SHP77 (cell line): ENCODE results near the gene ABCC11.
A peak's percentile ranks its signal among the peaks of the same experiment; 100 is the strongest.

Experiments
- DNase-seq, 2 experiments: peaks; one replicate each; lab custom pipeline; 2025; lab: John Stamatoyannopoulos, UW

The ABCC11 gene

DNA sequence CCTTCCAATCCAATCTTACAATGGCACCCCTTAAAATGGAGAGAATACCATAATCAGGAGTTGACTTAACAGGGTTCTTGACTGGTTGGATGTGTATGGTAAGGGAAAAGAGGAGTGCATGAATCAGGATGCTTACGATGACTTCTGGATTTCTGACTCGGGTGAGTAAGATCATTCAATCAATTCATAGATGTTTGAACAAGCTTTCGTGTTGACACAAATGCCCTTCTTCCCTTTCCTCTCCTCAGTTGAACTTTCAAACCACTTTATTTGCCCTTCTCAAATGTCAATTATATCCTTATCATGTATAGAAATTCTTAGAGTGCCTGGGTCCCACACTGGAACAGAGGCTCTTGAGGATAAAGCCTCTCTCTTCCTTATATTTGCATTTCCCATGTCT, 117.4 kb downstream of the ABCC11 start:
- DNase-seq = no peak

DNA sequence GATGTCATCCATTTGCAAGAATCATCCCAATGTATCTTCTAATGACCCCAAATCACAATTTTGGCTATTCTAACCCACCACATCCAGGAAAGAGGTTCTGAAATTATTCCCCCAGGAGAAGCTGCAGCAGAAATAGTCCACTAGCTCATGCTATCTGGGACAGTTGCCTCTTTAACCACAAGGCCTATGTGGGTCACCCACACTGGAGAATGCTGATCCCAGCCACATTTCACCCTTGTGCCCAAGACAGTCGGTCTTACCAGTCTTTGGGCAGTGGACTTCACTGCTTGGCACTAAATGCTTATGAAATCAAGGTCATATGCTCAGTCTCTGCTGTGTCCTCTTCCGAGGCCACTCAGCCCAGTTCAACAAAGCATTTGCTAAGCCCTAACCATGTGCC, 118.6 kb downstream of the ABCC11 start:
- DNase-seq = no peak

DNA sequence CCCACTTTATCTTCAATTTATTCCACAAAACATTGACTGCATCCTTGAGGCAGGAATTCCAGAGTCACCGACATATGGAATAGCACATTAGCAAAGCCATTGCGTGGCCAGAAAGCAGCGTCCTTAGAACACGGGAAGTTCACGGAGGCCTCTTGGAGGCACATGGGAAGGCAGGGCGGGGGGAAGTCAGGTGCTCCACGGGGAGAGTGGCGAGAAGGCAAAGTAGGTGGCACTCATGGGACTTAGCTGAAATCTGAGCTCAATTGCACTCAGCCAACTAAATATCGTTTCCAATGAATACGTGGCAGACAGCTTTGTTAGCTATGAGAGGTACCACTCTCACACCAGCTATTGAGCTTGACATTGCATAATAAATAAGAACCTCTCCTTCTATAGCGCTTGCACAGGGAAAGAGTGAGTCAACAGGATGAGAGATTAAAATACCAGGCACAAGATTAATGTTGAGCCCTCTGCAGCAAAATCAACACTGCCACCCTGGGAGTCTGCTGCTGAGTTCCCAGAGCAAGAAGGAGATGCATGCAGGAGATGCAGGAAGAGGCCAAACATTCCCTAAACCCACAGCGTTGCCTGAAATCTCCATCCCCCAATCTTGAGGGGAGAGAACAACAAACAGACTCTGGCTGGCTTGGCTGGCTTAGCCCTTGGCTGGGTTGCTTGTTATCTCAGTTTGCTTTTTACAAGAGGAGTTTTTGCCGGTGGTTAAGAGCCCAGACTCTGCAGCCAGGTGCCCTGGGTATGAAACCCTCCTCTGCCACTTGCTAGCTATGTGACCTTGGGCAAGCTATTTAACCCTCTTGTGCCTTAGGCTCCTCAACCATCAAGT, 120.3 kb downstream of the ABCC11 start:
- no peak for DNase-seq

DNA sequence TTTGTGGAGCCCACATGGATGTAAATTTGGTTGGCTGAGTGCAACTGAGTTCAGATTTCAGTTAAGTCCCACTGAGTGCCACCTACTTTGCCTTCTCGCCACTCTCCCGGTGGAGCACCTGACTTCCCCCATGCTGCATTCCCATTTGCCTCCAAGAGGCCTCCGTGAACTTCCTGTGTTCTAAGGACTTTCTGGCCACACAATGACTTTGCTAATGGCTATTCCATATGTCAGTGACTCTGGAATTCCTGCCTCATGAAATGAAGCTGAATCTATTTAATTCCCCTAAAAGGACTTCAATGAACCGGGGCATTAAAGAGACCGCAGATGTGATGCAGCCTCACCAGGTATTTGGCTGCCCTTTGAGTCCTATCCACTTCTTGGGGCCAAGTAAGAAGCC, 121.5 kb downstream of the ABCC11 start:
- DNase-seq = no peak

DNA sequence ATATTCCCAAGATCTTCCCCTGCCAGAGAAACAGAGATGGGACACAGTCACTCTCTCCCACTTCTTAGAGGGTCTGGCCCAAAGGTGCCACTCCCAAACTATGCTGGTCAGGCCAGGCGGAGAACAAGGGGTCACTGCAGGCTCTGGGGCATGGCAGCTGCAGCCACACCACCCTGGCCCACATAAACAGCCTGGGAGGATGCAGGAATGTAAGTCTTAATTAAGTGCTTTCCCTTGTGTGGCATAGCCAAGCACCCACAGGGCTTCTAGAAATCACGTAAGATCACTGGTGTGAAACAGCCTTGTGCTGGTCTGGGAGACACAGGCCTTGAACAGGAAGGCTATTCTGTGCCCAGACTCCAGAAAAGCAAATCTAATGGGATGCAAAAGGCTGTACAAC, 123.1 kb downstream of the ABCC11 start:
- no peak for DNase-seq

DNA sequence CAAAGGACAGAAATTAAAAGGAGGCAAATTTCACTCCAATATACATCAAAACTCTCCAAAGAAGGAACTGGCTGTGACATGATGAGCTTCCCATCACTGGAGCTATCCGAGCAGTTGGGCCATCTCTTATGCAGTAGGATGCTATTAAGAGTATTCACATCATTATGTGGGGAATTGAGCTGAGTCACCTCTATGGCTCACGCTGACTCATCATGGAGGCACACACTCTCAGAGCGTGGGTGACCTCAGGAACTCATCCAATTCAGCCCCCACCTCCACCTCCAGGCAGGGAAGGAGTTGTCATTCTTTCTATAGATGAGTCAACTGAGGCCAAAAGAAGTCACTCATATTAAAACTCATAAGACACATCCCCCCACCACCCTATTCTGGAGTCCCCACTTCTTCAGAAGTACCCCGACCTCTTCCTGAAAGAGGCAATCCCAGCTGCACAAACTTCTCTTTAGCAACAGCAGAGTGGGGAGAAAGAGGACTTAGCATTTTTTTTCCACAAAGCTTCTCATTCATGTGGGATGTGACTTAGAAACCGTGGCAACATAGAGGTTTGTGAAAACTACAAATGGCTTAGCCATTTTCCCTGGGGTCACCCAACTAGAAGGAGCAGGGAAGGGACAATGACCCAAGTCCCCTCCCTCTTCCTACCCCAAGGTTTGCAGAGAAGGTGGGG, 124.1 kb downstream of the ABCC11 start:
- DNase-seq = no peak

DNA sequence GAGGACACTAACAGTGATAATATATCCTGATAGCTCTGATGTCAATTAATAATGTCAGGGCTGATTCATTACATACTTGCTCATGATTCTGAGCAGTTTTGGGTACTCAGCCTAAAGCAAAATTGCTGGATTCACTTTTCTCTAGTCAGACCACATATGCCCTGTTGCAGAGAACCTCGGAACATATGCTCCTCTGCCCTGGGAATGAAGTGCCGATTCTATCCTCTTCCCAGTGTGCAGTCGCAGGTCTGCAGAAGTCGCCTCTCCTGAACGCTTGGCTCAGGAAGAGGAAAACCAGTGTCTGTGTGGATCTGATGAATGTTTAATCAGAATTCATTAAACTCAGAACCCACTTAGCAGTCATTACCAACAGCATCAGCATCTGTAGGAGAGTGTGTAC, 126.1 kb downstream of the ABCC11 start:
- DNase-seq = no peak

DNA sequence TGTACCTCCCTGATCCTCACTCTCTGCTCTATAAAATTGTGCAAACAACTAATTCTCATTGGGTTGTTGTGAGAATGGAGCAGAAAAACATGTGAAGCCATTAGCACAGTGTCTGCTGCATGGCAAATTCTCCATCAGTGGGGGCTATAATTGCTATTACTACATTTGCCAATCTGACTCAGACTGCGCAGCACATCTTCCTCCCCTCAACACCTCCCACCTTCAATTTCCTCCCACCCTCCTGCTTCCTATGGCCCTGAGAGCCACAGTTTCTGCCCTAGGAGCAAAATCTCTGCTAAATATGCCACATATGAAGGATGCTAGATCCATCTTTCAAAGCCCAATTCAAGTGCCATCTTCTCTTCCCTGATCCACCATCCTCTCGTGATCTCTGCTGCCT, 128.5 kb downstream of the ABCC11 start:
- DNase-seq = no peak

DNA sequence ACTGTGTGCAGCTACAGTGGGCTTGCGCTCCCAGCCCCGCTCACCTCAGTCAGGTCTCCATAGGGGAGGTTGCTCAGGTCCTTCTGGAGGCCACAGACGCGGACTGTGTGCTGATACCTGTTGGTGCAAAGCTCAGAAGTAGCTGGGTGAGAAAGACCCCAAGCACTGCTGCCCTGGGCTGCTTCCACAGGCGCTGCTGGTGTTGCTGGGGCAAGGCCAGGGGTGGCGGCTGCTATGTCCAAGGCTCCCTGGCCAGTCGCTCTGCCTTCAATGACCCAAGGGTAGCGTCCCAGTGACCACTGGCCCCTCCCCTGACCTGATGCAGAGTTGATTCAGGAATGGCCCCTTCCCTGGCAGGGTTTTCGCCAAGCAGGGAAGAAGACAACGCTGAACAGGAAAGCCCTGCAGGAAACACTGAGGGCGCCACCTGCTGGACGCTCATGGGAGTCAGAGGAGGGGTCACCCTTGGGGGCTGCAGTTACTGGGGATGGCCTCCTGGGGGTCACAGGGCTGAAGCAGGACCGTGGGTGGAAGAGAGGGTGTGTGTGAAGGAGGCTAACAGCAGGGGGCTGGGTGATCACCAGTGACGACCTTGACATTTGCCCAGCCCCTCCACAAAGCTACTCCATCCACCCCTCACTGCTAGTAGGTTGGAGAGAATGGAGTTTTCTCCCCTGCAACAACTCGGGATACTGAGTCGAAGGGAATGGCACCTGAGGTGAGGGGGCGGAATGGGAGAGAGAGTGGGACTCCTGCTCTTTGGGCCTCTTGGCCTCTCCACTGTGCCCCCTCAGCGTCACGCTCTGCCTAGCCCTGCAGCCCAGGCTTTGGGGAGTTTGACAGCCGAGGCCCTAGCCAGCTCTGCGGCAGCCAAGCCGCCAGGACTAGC, 129.9 kb downstream of the ABCC11 start:
- DNase-seq = peak; percentile 76 to 78
